ENCODE results near the gene SLIT3.

- TF ChIP-seq POLR2A (IDR thresholded peaks at IDR 0.05) (no peak), POLR2AphosphoS5 (IDR thresholded peaks at IDR 0.05) (no peak)
Measured at GRCh38 chr5:169072233-169072632, 228.7 kb downstream of the SLIT3 start.
